H1 (cell line): Measurements from ENCODE around the gene ARHGAP21. TPM values are rescaled to one million over a fixed set of nuclear protein-coding genes. Genes with fewer than 3 reads are reported as not detected.

ENCODE experiments used
- CTCF ChIA-PET: fragments of 300-600 bp; sonication (Branson Sonifier 250); formaldehyde crosslinking; loops from one replicate; lab custom pipeline; 2021; ENCODE audit not compliant: partially characterized antibody; lab: Charles Lee
- POLR2A ChIA-PET: fragments of 300-600 bp; sonication (Branson Sonifier 250); formaldehyde crosslinking; loops from one replicate; lab custom pipeline; 2021; ENCODE audit warnings: inconsistent platforms; ENCODE audit not compliant: partially characterized antibody; lab: Charles Lee
- DNase-seq, 2 experiments: peaks; one replicate each; pipeline versions ENCODE4 v3.0.0 to v3.0.0-alpha.2; 2010 to 2022; ENCODE audit warnings: low spot score in 2 of 2, low read depth in 1 of 2, mixed read lengths in 1 of 2
- FAIRE-seq: peaks from 2 replicates; lab custom pipeline; 2011; peaks lifted over from hg19 to GRCh38; lab: Jason Lieb, UNC
- H2AFZ ChIP-seq: 2 replicates; pipeline ENCODE4 v1.8.1; 2012; ENCODE audit warnings: low read length, inconsistent platforms
- H2AK5ac ChIP-seq: 2 replicates; pipeline ENCODE4 v1.6.1; 2013; ENCODE audit warnings: low read depth, low read length
- H2BK120ac ChIP-seq: replicated peaks from 2 replicates; pipeline ENCODE3; 2013; ENCODE audit warnings: low read depth, low read length, inconsistent platforms
- H2BK12ac ChIP-seq: 2 replicates; pipeline ENCODE4 v1.6.1; 2013; ENCODE audit warnings: low read depth, low read length
- H2BK15ac ChIP-seq: 2 replicates; pipeline ENCODE4 v1.6.1; 2013; ENCODE audit warnings: low read length
- H2BK20ac ChIP-seq: 2 replicates; pipeline ENCODE4 v1.6.1; 2013; ENCODE audit warnings: low read length
- H2BK5ac ChIP-seq: 2 replicates; pipeline ENCODE4 v1.6.1; 2013; ENCODE audit warnings: low read depth, low read length
- H3K14ac ChIP-seq: 2 replicates; pipeline ENCODE4 v1.6.1; 2013; ENCODE audit warnings: inconsistent platforms; ENCODE audit not compliant: insufficient read length
- H3K18ac ChIP-seq: 2 replicates; pipeline ENCODE4 v1.6.1; 2013; ENCODE audit warnings: low read length; ENCODE audit errors: extremely low read depth
- H3K23ac ChIP-seq: 2 replicates; pipeline ENCODE4 v1.6.1; 2013; ENCODE audit warnings: inconsistent platforms; ENCODE audit not compliant: insufficient read length
- H3K23me2 ChIP-seq: 2 replicates; pipeline ENCODE4 v1.6.1; 2013; ENCODE audit warnings: low read depth, low read length
- H3K27ac ChIP-seq: 2 replicates; pipeline ENCODE4 v1.6.1; 2011; ENCODE audit warnings: low read depth, low read length, inconsistent platforms
- H3K27me3 ChIP-seq, 4 experiments: replicated peaks in 1 of 4; 1 replicate in 1 of 4; 2 replicates in 3 of 4; pipeline versions ENCODE4 v1.6.1 to v1.8.1; 2011 to 2013; ENCODE audit warnings: low read length in 3 of 4, mild to moderate bottlenecking in 3 of 4, inconsistent platforms in 2 of 4, mixed read lengths in 2 of 4, moderate library complexity in 1 of 4; ENCODE audit not compliant: control insufficient read depth in 3 of 4, insufficient read depth in 3 of 4; ENCODE audit errors: extremely low read depth in 1 of 4
- H3K36me3 ChIP-seq, 4 experiments: 2 replicates each; pipeline versions ENCODE4 v1.6.1 to v1.8.1; 2011 to 2013; ENCODE audit warnings: mild to moderate bottlenecking in 4 of 4, low read length in 3 of 4, moderate library complexity in 2 of 4, control low read depth in 1 of 4, inconsistent platforms in 1 of 4; ENCODE audit not compliant: insufficient read depth in 4 of 4, control insufficient read depth in 2 of 4
- H3K4ac ChIP-seq: replicated peaks from 2 replicates; pipeline ENCODE3; 2013; ENCODE audit warnings: low read length, low read depth, mixed read lengths, inconsistent platforms; ENCODE audit not compliant: insufficient read length
- H3K4me1 ChIP-seq, 4 experiments: replicated peaks in 1 of 4; 1 replicate in 1 of 4; 2 replicates in 3 of 4; pipeline versions ENCODE4 v1.6.1 to v1.8.1; 2011 to 2013; ENCODE audit warnings: low read length in 3 of 4, inconsistent platforms in 2 of 4, mixed read lengths in 1 of 4; ENCODE audit not compliant: insufficient read depth in 4 of 4, control insufficient read depth in 3 of 4
- H3K4me2 ChIP-seq, 2 experiments: 2 replicates each; pipeline versions ENCODE4 v1.6.1 to v1.8.1; 2011 to 2013; ENCODE audit warnings: low read depth in 2 of 2, low read length in 2 of 2, control low read depth in 1 of 2, inconsistent platforms in 1 of 2, mild to moderate bottlenecking in 1 of 2; ENCODE audit not compliant: insufficient read depth in 1 of 2
- H3K4me3 ChIP-seq, 4 experiments: fragments of 200-600, 300-600 bp in 1 of 4; sonication (generic), shearing (Covaris generic), sonication (Bioruptor Twin) in 1 of 4; 2 replicates each; pipeline versions ENCODE4 v1.5.1 to v1.8.1; 2011 to 2016; ENCODE audit warnings: low read length in 4 of 4, low read depth in 3 of 4, control low read depth in 2 of 4, inconsistent platforms in 2 of 4, mild to moderate bottlenecking in 2 of 4, mixed read lengths in 1 of 4, moderate library complexity in 1 of 4; ENCODE audit not compliant: insufficient read depth in 2 of 4; ENCODE audit errors: extremely low read depth in 1 of 4
- H3K56ac ChIP-seq: replicated peaks from 2 replicates; pipeline ENCODE3; 2013; ENCODE audit warnings: low read depth, mild to moderate bottlenecking, mixed read lengths, low read length, inconsistent platforms; ENCODE audit not compliant: insufficient read length
- H3K79me1 ChIP-seq: 2 replicates; pipeline ENCODE4 v1.6.1; 2013; ENCODE audit warnings: low read depth, low read length, control low read depth
- H3K79me2 ChIP-seq, 2 experiments: 2 replicates each; pipeline versions ENCODE4 v1.6.1 to v1.8.1; 2012 to 2013; ENCODE audit warnings: low read length in 2 of 2, mild to moderate bottlenecking in 2 of 2, inconsistent platforms in 1 of 2; ENCODE audit not compliant: insufficient read depth in 2 of 2, control insufficient read depth in 1 of 2
- H3K9ac ChIP-seq, 4 experiments: replicated peaks in 1 of 4; 1 replicate in 1 of 4; 2 replicates in 3 of 4; pipeline versions ENCODE4 v1.6.1 to v1.8.1; 2011 to 2013; ENCODE audit warnings: low read depth in 3 of 4, low read length in 3 of 4, control low read depth in 2 of 4, mild to moderate bottlenecking in 2 of 4, moderate library complexity in 2 of 4, inconsistent platforms in 1 of 4; ENCODE audit errors: extremely low read depth in 1 of 4
- H3K9me3 ChIP-seq, 2 experiments: 2 replicates each; pipeline versions ENCODE4 v1.6.1 to v1.8.1; 2012 to 2013; ENCODE audit warnings: mild to moderate bottlenecking in 2 of 2, moderate library complexity in 2 of 2, control low read depth in 1 of 2, inconsistent platforms in 1 of 2, low read depth in 1 of 2, low read length in 1 of 2, mixed read lengths in 1 of 2; ENCODE audit not compliant: insufficient read depth in 2 of 2
- H4K20me1 ChIP-seq, 2 experiments: replicated peaks in 1 of 2; 2 replicates each; pipeline versions ENCODE3 to v1.8.1; 2011 to 2013; ENCODE audit warnings: inconsistent platforms in 2 of 2, low read length in 2 of 2, mild to moderate bottlenecking in 1 of 2; ENCODE audit not compliant: insufficient read depth in 2 of 2, control insufficient read depth in 1 of 2
- H4K5ac ChIP-seq: 2 replicates; pipeline ENCODE4 v1.6.1; 2013; ENCODE audit warnings: low read length, low read depth, mixed read lengths, inconsistent platforms; ENCODE audit not compliant: insufficient read length
- H4K8ac ChIP-seq: 2 replicates; pipeline ENCODE4 v1.8.0; 2013; ENCODE audit warnings: mild to moderate bottlenecking, moderate library complexity, low read length, inconsistent platforms; ENCODE audit not compliant: insufficient read depth; ENCODE audit errors: extremely low read depth
- H4K91ac ChIP-seq: replicated peaks from 2 replicates; pipeline ENCODE3; 2013; ENCODE audit warnings: low read length, mixed read lengths, inconsistent platforms; ENCODE audit not compliant: insufficient read length
- SP2 ChIP-seq: IDR thresholded peaks from 2 replicates; pipeline ENCODE4 v1.6.1; 2012; ENCODE audit warnings: mild to moderate bottlenecking, low read length, inconsistent platforms
- WGBS, 2 experiments: shearing (Covaris generic) in 1 of 2; methylation state at CpG; one replicate each; pipeline versions ENCODE4 v1.1.6 to v1.1.7; 2013 to 2015; ENCODE audit warnings: low lambda C conversion rate in 2 of 2, mixed read lengths in 2 of 2, inconsistent platforms in 1 of 2, low coverage in 1 of 2, missing lambda C conversion rate in 1 of 2; ENCODE audit not compliant: insufficient replicate concordance in 2 of 2, insufficient coverage in 1 of 2, insufficient read length in 1 of 2; ENCODE audit errors: extremely low coverage in 1 of 2, missing lambda C conversion rate in 1 of 2; 5-methylcytosine and 5-hydroxymethylcytosine counted together
- polyA plus RNA-seq, 7 experiments: library from polyadenylated mRNA; depleted of rRNA in 3 of 7; stranded (reverse) in 5 of 7; unstranded in 2 of 7; fragments of >200 nt in 5 of 7; fragments of 200-250 nt in 2 of 7; gene quantifications; 1 replicate in 5 of 7; 2 replicates in 1 of 7; 4 replicates in 1 of 7; pipeline versions ENCODE4 v1.2.1 to v1.2.3, GENCODE V29; 2011 to 2013; ENCODE audit warnings: missing spikeins in 2 of 7, mixed read lengths in 2 of 7
- total RNA-seq: library from RNA; stranded (reverse); fragmentation: NEBNext Ultra II Directional; extraction: Animal tissue kit (Norgen Biotek cat#: 25700); gene quantifications from 2 replicates; pipeline ENCODE4 v1.2.1, GENCODE V29; 2021

Gene ARHGAP21
- total and polyA plus RNA-seq, 2 of the 8 experiments (the other 6 are each of a cell fraction or from before 2014, with no cell fraction given) = 14.4 to 35.3 TPM

DNA sequence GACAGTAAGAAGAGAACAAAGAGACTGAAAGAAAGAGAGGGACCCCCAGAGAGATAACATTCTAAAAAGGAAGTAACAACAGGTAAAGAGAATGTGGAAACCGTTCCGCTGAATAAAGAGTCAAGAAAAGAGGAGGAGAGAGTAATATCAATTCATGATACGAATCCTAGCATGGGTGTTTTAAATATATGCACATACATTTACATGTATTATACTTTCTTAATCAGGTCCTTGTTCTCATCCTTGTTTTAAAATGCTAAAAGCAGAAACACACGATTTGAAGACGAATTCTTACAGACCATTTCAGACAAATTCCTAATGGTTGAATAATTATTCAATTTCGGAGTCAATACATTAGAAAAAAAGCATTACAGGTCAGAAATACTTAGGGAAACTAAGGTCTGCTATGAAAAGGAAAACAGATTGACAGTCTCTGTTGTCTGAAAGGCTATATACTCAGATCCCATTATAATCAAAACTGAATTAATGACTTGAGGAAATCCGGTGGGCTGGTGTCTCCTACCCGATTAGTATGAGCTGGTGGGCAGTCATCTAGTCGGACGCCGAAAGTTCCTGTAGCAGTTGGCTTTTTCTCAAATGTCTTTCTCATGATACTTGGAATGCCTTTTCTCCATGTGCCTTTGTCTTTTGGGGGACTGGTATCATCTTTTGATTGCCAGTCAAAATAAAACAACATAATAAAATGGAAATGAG, 127.3 kb downstream of the ARHGAP21 start:
- no peak overlapping the region for H2AFZ ChIP-seq
- H2AK5ac ChIP-seq = no peak overlapping the region
- no peaks in the 10 kb centered on the region for H3K79me1 ChIP-seq
- no peak overlapping the region for H3K4me2 ChIP-seq
- no peak for TF ChIP-seq SP2
- CTCF ChIA-PET = interaction anchor here (0.7 to 1.2 kb wide), 2 partner anchors 21 kb away, joined by 3 to 4 read pairs; no protein-coding TSS in a partner anchor
- no peak overlapping the region for H4K8ac ChIP-seq
- H2BK5ac ChIP-seq = no peak overlapping the region
- H4K91ac ChIP-seq = no peak overlapping the region
- H3K9me3 ChIP-seq = no peaks in the 10 kb centered on the region
- H3K23ac ChIP-seq = no peak overlapping the region
- H3K56ac ChIP-seq = no peak overlapping the region
- H3K4me3 ChIP-seq = no peak overlapping the region
- no peak overlapping the region for H3K4ac ChIP-seq
- H3K36me3 ChIP-seq = peaks cover 0 to 25% (median 6%) of the 10 kb centered on the region in 4 experiments; a peak in 4 of 8 replicates
- H3K14ac ChIP-seq = no peak overlapping the region
- no peak overlapping the region for H2BK12ac ChIP-seq
- H4K5ac ChIP-seq = no peak overlapping the region
- WGBS, 2 experiments = 88% methylated on average over 11 of the region's 11 CpGs; no CpG with 5 or more reads in 1 of the 2 experiments
- no peaks in the 10 kb centered on the region for H3K27me3 ChIP-seq
- no peaks in the 10 kb centered on the region for H3K79me2 ChIP-seq
- no peak overlapping the region for H2BK15ac ChIP-seq
- no peak overlapping the region for H2BK20ac ChIP-seq
- no peak overlapping the region for H2BK120ac ChIP-seq
- no peak for DNase-seq
- H3K27ac ChIP-seq = no peak overlapping the region
- no peak for FAIRE-seq
- POLR2A ChIA-PET = no interaction called here
- no peaks in the 10 kb centered on the region for H4K20me1 ChIP-seq
- no peaks in the 10 kb centered on the region for H3K23me2 ChIP-seq
- no peaks in the 10 kb centered on the region for H3K4me1 ChIP-seq
- no peak overlapping the region for H3K9ac ChIP-seq
- H3K18ac ChIP-seq = no peak overlapping the region
